NB4 (cell line): ENCODE data around the gene HAAO.

ENCODE experiments used
- DNase-seq: peaks from one replicate; pipeline ENCODE4 v3.0.0; 2010; ENCODE audit warnings: low read depth
- H3K4me3 ChIP-seq: one replicate; pipeline ENCODE4 v1.5.1; 2011; ENCODE audit warnings: mild to moderate bottlenecking, low read depth, low read length, moderate library complexity
- CTCF ChIP-seq: IDR thresholded peaks from one replicate; pipeline ENCODE4 v1.5.1; 2012; ENCODE audit warnings: low read depth, low read length
- MAX ChIP-seq: IDR thresholded peaks from 2 replicates; pipeline ENCODE4 v1.6.1; 2011; ENCODE audit warnings: low read depth, low read length
- MYC ChIP-seq: IDR thresholded peaks from 2 replicates; pipeline ENCODE4 v1.6.1; 2011; ENCODE audit warnings: low read depth, low read length
- POLR2A ChIP-seq: IDR thresholded peaks from 2 replicates; pipeline ENCODE4 v1.6.1; 2011; ENCODE audit warnings: mild to moderate bottlenecking; ENCODE audit not compliant: insufficient read length; ENCODE audit errors: extremely low read depth

HAAO gene

GRCh38 chr2:42754021-42754775 lies 38.2 kb downstream of the HAAO start:
- H3K4me3 ChIP-seq, result no peak overlapping the region
- TF ChIP-seq POLR2A, result no peak
- no peak for TF ChIP-seq CTCF
- no peak for TF ChIP-seq MYC
- TF ChIP-seq MAX, result no peak
- DNase-seq, result peak; percentile 43

- TF ChIP-seq MYC (peak; percentile 18; the same call in 1 of the 2 replicates), CTCF (no peak), MAX (peak; percentile 77)
- peak; percentile 74 for DNase-seq
- no peak overlapping the region for H3K4me3 ChIP-seq
Measured at GRCh38 chr2:42752816-42753813, 39.3 kb downstream of the HAAO start.

GRCh38 chr2:42752314-42752713 lies 40.1 kb downstream of the HAAO start:
- H3K4me3 ChIP-seq, result no peak overlapping the region
- TF ChIP-seq CTCF (no peak), MYC (no peak), MAX (no peak), POLR2A (no peak)
- DNase-seq, result peak; percentile 99

GRCh38 chr2:42748840-42749239 lies 43.5 kb downstream of the HAAO start:
- no peak overlapping the region for H3K4me3 ChIP-seq
- no peak for TF ChIP-seq MYC
- no peak for TF ChIP-seq CTCF
- no peak for TF ChIP-seq MAX
- no peak for TF ChIP-seq POLR2A
- no peak for DNase-seq

- no peak for DNase-seq
- TF ChIP-seq CTCF, result no peak
- H3K4me3 ChIP-seq, result no peak overlapping the region
Measured at GRCh38 chr2:42747422-42747821, 45.0 kb downstream of the HAAO start.
